CD14-positive monocyte (primary cell): Measurements from ENCODE around the gene KCNJ6. TPM values are rescaled to one million over a fixed set of nuclear protein-coding genes. Genes with fewer than 3 reads are reported as not detected.

Experiments used
- DNase-seq, 3 donors: peaks; one replicate each; pipeline ENCODE4 v3.0.0-alpha.2; 2011 to 2022
- H2AFZ ChIP-seq: 2 replicates; pipeline ENCODE4 v1.6.0; 2012; ENCODE audit warnings: mild to moderate bottlenecking, low read depth, low read length, inconsistent platforms; ENCODE audit not compliant: insufficient read depth, poor library complexity, severe bottlenecking
- H3K27ac ChIP-seq, 2 donors: 1 replicate in 1 of 2; 2 replicates in 1 of 2; pipeline ENCODE4 v1.5.1; 2012 to 2013; ENCODE audit warnings: low read length in 2 of 2, control low read depth in 1 of 2, inconsistent platforms in 1 of 2, low read depth in 1 of 2, mild to moderate bottlenecking in 1 of 2
- H3K27me3 ChIP-seq, 2 donors: one replicate each; pipeline versions ENCODE4 v1.6.0 to v1.6.1; 2011 to 2013; ENCODE audit warnings: low read length in 2 of 2; ENCODE audit not compliant: control insufficient read depth in 2 of 2, insufficient read depth in 2 of 2
- H3K36me3 ChIP-seq, 2 donors: replicated peaks in 1 of 2; 1 replicate in 1 of 2; 2 replicates in 1 of 2; pipeline versions ENCODE4 v1.5.1 to v1.6.1; 2012 to 2013; ENCODE audit warnings: low read length in 2 of 2, control low read depth in 1 of 2, inconsistent platforms in 1 of 2, mild to moderate bottlenecking in 1 of 2; ENCODE audit not compliant: insufficient read depth in 2 of 2, control insufficient read depth in 1 of 2
- H3K4me1 ChIP-seq, 2 donors: 1 replicate in 1 of 2; 2 replicates in 1 of 2; pipeline versions ENCODE4 v1.5.1 to v1.6.1; 2012 to 2013; ENCODE audit warnings: low read length in 2 of 2, control low read depth in 1 of 2, inconsistent platforms in 1 of 2, mild to moderate bottlenecking in 1 of 2, moderate library complexity in 1 of 2; ENCODE audit not compliant: insufficient read depth in 2 of 2, control insufficient read depth in 1 of 2
- H3K4me2 ChIP-seq: replicated peaks from 2 replicates; pipeline ENCODE3; 2012; ENCODE audit warnings: low read length, moderate library complexity, mild to moderate bottlenecking; ENCODE audit not compliant: poor library complexity, severe bottlenecking; ENCODE audit errors: extremely low read depth
- H3K4me3 ChIP-seq, 3 experiments: fragments of 200-600 bp in 1 of 3; sonication (generic) in 1 of 3; replicated peaks in 1 of 3; 1 replicate in 2 of 3; 2 replicates in 1 of 3; pipeline ENCODE4 v1.5.1; 2011 to 2013; ENCODE audit warnings: low read length in 3 of 3, mild to moderate bottlenecking in 3 of 3, control low read depth in 2 of 3, low read depth in 2 of 3, inconsistent platforms in 1 of 3, moderate library complexity in 1 of 3
- H3K79me2 ChIP-seq: 2 replicates; pipeline ENCODE4 v1.6.0; 2012; ENCODE audit warnings: mild to moderate bottlenecking, control low read depth, inconsistent platforms, low read length, moderate library complexity; ENCODE audit not compliant: insufficient read depth
- H3K9ac ChIP-seq: 2 replicates; pipeline ENCODE4 v1.6.0; 2017; ENCODE audit warnings: low read length, mild to moderate bottlenecking; ENCODE audit not compliant: insufficient read depth, poor library complexity, severe bottlenecking
- H3K9me3 ChIP-seq, 2 donors: replicated peaks in 1 of 2; 1 replicate in 1 of 2; 2 replicates in 1 of 2; pipeline versions ENCODE4 v1.5.1 to v1.6.1; 2012 to 2013; ENCODE audit warnings: low read length in 2 of 2, control low read depth in 1 of 2; ENCODE audit not compliant: control insufficient read depth in 1 of 2, insufficient read depth in 1 of 2
- H4K20me1 ChIP-seq: 2 replicates; pipeline ENCODE4 v1.6.0; 2012; ENCODE audit warnings: mild to moderate bottlenecking, low read length, control low read depth, moderate library complexity; ENCODE audit not compliant: insufficient read depth
- H3K27ac Mint-ChIP-seq, 7 donors: one replicate each; pipeline ENCODE4 v1.8.0; 2020; ENCODE audit warnings: mild to moderate bottlenecking in 7 of 7, mixed read lengths in 7 of 7, moderate library complexity in 6 of 7, inconsistent platforms in 2 of 7
- H3K27me3 Mint-ChIP-seq, 3 donors: one replicate each; pipeline ENCODE4 v1.8.0; 2021 to 2022; ENCODE audit warnings: low read depth in 3 of 3, mild to moderate bottlenecking in 3 of 3, mixed read lengths in 3 of 3, moderate library complexity in 3 of 3, inconsistent platforms in 1 of 3
- H3K36me3 Mint-ChIP-seq, 2 donors: one replicate each; pipeline ENCODE4 v1.8.0; 2020; ENCODE audit warnings: mixed read lengths in 2 of 2, inconsistent platforms in 1 of 2, mild to moderate bottlenecking in 1 of 2
- H3K4me1 Mint-ChIP-seq: one replicate; pipeline ENCODE4 v1.8.0; 2020; ENCODE audit warnings: mild to moderate bottlenecking, mixed read lengths
- H3K4me3 Mint-ChIP-seq, 2 donors: one replicate each; pipeline ENCODE4 v1.8.0; 2020; ENCODE audit warnings: mild to moderate bottlenecking in 2 of 2, mixed read lengths in 2 of 2, moderate library complexity in 1 of 2
- H3K9me3 Mint-ChIP-seq, 7 donors: one replicate each; pipeline ENCODE4 v1.8.0; 2020 to 2022; ENCODE audit warnings: mixed read lengths in 7 of 7, mild to moderate bottlenecking in 6 of 7, moderate library complexity in 6 of 7, inconsistent platforms in 2 of 7
- WGBS: methylation state at CpG from one replicate; pipeline ENCODE4 v1.1.5; 2013; ENCODE audit warnings: missing lambda C conversion rate; ENCODE audit not compliant: insufficient coverage; 5-methylcytosine and 5-hydroxymethylcytosine counted together
- intact Hi-C, 2 donors: fragments of 100-400 bp; cut with micrococcal nuclease; formaldehyde crosslinking; loops; one replicate each; pipeline versions ENCODE4 v1.15.0 to v1.15.1; 2023
- polyA plus RNA-seq, 3 donors: library from polyadenylated mRNA; depleted of rRNA in 1 of 3; unstranded in 2 of 3; stranded (reverse) in 1 of 3; fragments of 300-500 nt in 2 of 3; fragments of >200 nt in 1 of 3; fragmentation: Illumina TruSeq in 2 of 3; gene quantifications; 1 replicate in 2 of 3; 2 replicates in 1 of 3; pipeline ENCODE4 v1.2.3, GENCODE V29; 2012 to 2021
- TF ChIP-seq, protein P1 (sequence below): fragments of 200-600 bp; IDR thresholded peaks from one replicate; pipeline ENCODE4 v1.8.0; 2022; ENCODE audit warnings: antibody characterized with exemption, mild to moderate bottlenecking

Gene KCNJ6
- polyA plus RNA-seq, 3 donors: not detected

GRCh38 chr21:37563641-37564340 is 352.5 kb downstream of the KCNJ6 start:
- WGBS: under 1% methylated on average over 67 of the region's 67 CpGs
- Histone ChIP-seq H3K4me1 (peaks cover 25 to 31% of the 10 kb centered on the region in 2 donors), H3K4me2 (peak overlapping the region; percentile 89), H3K36me3 (no peaks in the 10 kb centered on the region), H3K27me3 (no peaks in the 10 kb centered on the region), H4K20me1 (no peaks in the 10 kb centered on the region), H3K79me2 (no peaks in the 10 kb centered on the region), H3K9ac (peak overlapping the region; percentile 83), H3K9me3 (no peaks in the 10 kb centered on the region), H2AFZ (peak overlapping the region; percentile 99), H3K4me3 (peak overlapping the region; percentile 63 to 78 (median 77)), H3K27ac (peak overlapping the region; percentile 93 to 96)
- Mint-ChIP-seq H3K36me3 (no peaks in the 10 kb centered on the region), H3K4me1 (peaks cover 24% of the 10 kb centered on the region), H3K27ac (peak overlapping the region; percentile 97 to 100 (median 99)), H3K4me3 (peak overlapping the region; percentile 95 to 96), H3K27me3 (peaks cover 0 to 6% (median 0%) of the 10 kb centered on the region in 3 donors), H3K9me3 (peaks cover 0 to 7% (median 0%) of the 10 kb centered on the region in 7 donors)
- intact Hi-C loops: loop anchor here (2.0 to 10.0 kb wide), 5 partner anchors 99 to 299 kb away; partner anchors contain the start of genes DYRK1A (in 2 of the 2) and VPS26C (in 2 of the 2)
- TF ChIP-seq, protein P1, sequence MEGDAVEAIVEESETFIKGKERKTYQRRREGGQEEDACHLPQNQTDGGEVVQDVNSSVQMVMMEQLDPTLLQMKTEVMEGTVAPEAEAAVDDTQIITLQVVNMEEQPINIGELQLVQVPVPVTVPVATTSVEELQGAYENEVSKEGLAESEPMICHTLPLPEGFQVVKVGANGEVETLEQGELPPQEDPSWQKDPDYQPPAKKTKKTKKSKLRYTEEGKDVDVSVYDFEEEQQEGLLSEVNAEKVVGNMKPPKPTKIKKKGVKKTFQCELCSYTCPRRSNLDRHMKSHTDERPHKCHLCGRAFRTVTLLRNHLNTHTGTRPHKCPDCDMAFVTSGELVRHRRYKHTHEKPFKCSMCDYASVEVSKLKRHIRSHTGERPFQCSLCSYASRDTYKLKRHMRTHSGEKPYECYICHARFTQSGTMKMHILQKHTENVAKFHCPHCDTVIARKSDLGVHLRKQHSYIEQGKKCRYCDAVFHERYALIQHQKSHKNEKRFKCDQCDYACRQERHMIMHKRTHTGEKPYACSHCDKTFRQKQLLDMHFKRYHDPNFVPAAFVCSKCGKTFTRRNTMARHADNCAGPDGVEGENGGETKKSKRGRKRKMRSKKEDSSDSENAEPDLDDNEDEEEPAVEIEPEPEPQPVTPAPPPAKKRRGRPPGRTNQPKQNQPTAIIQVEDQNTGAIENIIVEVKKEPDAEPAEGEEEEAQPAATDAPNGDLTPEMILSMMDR: peak; percentile 15
- peak; percentile 90 to 92 (median 92) for DNase-seq

DNA sequence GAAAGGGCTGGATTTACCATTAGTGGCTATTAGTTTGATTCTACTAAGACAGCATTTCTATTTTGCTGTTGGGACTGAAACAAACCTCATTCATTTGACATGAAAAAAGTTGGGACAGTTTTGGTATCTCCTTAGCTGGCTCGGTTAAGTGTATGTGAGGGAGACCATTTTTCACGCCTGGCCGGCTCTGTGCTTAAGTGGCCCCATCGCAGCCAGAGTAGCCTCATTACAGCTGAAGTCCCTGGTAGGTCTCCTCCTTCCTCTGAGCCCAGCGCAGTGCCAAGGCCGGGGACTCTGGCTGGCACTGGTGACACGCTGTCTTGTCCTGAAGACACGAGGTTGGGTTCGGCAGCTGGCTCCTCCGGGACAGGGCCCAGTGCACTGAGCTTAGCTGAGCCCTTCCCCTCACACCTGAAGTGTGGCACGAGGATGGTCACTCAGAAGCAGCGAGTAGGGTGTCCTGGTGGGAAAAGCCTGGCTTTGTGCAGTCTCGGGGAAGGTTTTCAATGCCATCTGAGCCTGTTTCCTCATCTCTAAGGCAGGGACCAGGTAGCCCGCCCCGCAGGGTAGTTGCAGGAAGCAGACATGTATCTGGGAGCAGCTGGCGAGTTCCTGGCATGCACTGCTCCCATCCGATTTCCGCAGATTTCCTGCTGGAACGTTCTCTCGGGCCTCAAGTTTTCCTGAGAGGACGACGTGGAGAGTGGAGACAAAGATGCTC is 353.2 kb downstream of the KCNJ6 start:
- intact Hi-C loops: loop anchor here (5.0 to 10.0 kb wide), 4 partner anchors 98 to 298 kb away; partner anchors contain the start of genes VPS26C (in 2 of the 2) and DYRK1A (in 1 of the 2)
- peaks cover 0 to 6% (median 0%) of the 10 kb centered on the region in 3 donors for H3K27me3 Mint-ChIP-seq
- TF ChIP-seq, protein P1: no peak
- peak; percentile 7 to 30 (median 12) for DNase-seq
- Histone ChIP-seq H3K4me3 (peak overlapping the region; percentile 63 to 78 (median 77)), H3K27ac (peak overlapping the region; percentile 44 to 96), H3K4me1 (peaks cover 25 to 31% of the 10 kb centered on the region in 2 donors), H3K9me3 (no peaks in the 10 kb centered on the region), H3K27me3 (no peaks in the 10 kb centered on the region), H3K9ac (peak overlapping the region; percentile 83), H2AFZ (peak overlapping the region; percentile 99), H3K4me2 (peak overlapping the region; percentile 89), H4K20me1 (no peaks in the 10 kb centered on the region), H3K36me3 (no peaks in the 10 kb centered on the region), H3K79me2 (no peaks in the 10 kb centered on the region)
- H3K4me3 Mint-ChIP-seq: peak overlapping the region; percentile 95 to 96
- H3K4me1 Mint-ChIP-seq: peaks cover 24% of the 10 kb centered on the region
- 43% methylated on average over 19 of the region's 22 CpGs for WGBS
- H3K27ac Mint-ChIP-seq: peak overlapping the region; percentile 86 to 100 (median 99)
- H3K9me3 Mint-ChIP-seq: peaks cover 0 to 12% (median 2%) of the 10 kb centered on the region in 7 donors
- no peaks in the 10 kb centered on the region for H3K36me3 Mint-ChIP-seq
